ENCODE measurements around the gene ASF1A.

Gene ASF1A

GRCh38 chr6:118917546-118918328 lies 23.8 kb downstream of the ASF1A start:
- DNase-seq = no peak

GRCh38 chr6:118918329-118918725 lies 24.4 kb downstream of the ASF1A start:
- DNase-seq = no peak

DNA sequence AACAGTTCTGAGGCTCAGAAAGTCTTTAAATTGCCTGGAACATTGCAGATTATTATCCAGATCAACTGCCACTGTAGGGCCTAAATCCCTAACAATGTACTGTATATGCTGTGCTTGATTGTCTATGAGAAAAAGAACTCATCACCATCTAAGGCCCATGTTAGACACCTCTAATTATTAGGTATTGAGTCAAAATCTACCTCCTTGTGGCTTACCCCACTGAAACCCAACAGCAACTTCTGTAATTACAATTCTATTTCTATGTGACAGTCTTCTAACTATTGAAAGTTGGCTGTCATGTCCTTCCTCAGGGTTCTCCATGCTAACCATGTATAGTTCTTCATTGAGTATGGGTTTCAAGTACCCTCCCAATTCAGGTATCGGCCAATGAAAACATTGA lies 27.1 kb downstream of the ASF1A start:
- DNase-seq = no peak

GRCh38 chr6:118923035-118923434 lies 29.1 kb downstream of the ASF1A start:
- no peak for DNase-seq

GRCh38 chr6:118930680-118931079 lies 36.7 kb downstream of the ASF1A start:
- no peak for DNase-seq

- DNase-seq = no peak
These were observed 37.5 kb downstream of the ASF1A start for GRCh38 chr6:118931436-118931835.

DNA sequence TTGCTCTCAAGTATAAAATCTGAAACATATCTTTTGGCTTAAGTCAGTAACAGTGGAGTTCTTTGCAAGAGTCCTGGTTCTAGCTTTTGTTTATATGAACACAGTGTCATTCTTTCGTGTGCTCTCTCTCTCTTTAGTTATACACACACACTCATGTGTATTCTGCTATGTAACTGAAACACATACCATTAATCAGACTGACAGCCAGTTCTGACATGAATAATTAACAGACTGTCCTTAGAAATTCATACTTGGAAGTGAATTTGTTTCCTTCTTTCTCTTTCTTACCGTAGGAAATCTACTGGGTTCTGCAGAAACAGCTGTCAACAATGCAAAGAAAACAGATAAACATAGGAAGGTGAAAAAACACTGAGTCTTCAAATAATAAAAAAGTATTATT lies 38.5 kb downstream of the ASF1A start:
- DNase-seq = no peak

DNA sequence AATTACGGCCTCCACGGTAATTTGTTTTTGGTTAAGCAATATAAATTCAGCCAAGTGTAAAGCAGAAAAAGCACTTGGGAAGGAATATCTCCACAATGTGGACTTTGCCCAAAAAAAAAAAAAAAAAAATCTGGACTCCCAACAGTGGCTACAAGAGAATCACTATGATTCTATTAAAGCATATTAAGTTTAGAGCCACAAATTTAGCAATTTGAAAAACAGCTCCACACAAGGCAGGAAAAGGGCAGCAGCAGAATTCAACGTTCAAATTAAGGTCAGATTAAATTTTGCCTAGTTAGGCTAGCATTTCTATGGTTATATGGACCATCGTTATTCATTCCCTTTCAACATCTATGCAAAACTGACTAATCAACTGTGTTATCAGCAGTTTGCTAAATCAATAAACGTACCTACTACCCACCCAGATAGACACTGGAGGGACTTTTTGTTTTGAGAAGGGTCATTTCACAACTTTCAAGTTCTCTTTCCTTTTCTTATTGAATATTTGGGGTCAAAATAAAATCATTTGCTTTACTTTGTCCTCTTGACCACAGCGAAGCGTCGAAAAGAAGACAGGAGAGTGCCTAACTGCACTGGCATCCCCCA lies 40.0 kb downstream of the ASF1A start:
- no peak for DNase-seq

- DNase-seq = peak; percentile 85
These were observed 40.7 kb downstream of the ASF1A start, which contains the start of gene MCM9 for GRCh38 chr6:118934461-118935330. Gene MCM9 (minus strand): TSS chr6:118935159. CDS start chr6:118931723, 3,436 bp downstream.

GRCh38 chr6:118935331-118935668 lies 41.3 kb downstream of the ASF1A start:
- DNase-seq = no peak

GRCh38 chr6:118935978-118936703 lies 42.2 kb downstream of the ASF1A start:
- DNase-seq = no peak

GRCh38 chr6:118939683-118940082 lies 45.7 kb downstream of the ASF1A start:
- no peak for DNase-seq

DNA sequence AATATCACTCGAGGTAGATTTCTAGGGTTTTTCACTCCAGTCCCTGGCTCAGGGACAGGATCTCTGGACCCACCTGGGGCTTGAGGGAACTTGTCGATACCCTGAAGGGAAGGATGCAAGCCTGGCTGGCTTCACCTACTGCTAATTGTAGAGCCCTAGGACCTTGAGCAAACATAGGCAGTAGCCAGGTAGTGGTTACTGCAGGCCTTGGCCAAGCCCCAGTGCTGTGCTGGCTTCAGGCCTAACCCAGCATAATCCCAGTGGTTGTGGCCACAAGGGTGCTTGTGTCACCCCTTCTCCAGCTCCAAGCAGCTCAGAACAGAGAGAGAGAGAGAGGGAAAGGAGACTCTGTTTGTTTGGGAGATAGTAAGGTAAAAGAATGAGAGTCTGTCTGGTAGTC lies 46.8 kb downstream of the ASF1A start:
- DNase-seq = no peak

- DNase-seq = no peak
These were observed 51.3 kb downstream of the ASF1A start for GRCh38 chr6:118945217-118945616.

GRCh38 chr6:118952683-118953082 lies 58.7 kb downstream of the ASF1A start:
- DNase-seq = no peak

DNA sequence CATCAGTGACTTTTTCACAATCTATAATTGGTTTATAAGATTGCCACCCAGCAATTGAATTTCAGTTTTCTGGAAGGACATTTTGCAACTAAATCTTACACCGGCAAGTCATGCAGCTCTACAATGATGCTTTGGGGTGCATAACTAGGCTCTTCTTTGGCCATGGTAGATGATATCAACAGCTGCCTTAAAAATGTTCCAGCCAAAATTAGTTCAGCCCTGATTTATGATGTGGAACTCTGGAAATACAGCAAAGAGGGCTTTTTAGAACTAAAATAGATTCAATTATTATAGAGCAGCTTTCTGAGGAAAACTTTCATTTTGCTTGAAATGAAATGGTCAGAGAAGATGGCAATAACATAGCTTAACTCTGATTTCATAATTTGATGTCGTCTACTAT lies 59.4 kb downstream of the ASF1A start:
- DNase-seq = no peak

Data from stimulated activated CD4-positive, alpha-beta T cell treated with anti-CD3 and anti-CD28 coated beads, Interleukin-1b, Interleukin-23, amount 100 ng/mL, for 48 hours (primary cell).